HUES6 (cell line): ENCODE measurements around the gene HSPG2.

ENCODE experiments used
- H3K27ac ChIP-seq: 2 replicates; pipeline ENCODE4 v1.7.0; 2013; ENCODE audit warnings: low read depth, mild to moderate bottlenecking, low read length, inconsistent platforms
- H3K27me3 ChIP-seq: 2 replicates; pipeline ENCODE4 v1.6.1; 2013; ENCODE audit warnings: low read length; ENCODE audit not compliant: control insufficient read depth, insufficient read depth
- H3K36me3 ChIP-seq: 2 replicates; pipeline ENCODE4 v1.6.1; 2013; ENCODE audit warnings: low read length; ENCODE audit not compliant: control insufficient read depth, insufficient read depth
- H3K4me1 ChIP-seq: 2 replicates; pipeline ENCODE4 v1.6.1; 2013; ENCODE audit warnings: low read length; ENCODE audit not compliant: control insufficient read depth, insufficient read depth
- H3K4me3 ChIP-seq: 2 replicates; pipeline ENCODE4 v1.5.1; 2013; ENCODE audit warnings: low read depth, low read length
- H3K9ac ChIP-seq: one replicate; pipeline ENCODE4 v1.6.1; 2013; ENCODE audit warnings: mild to moderate bottlenecking, low read length
- H3K9me3 ChIP-seq: 2 replicates; pipeline ENCODE4 v1.6.1; 2013; ENCODE audit warnings: low read depth, low read length; ENCODE audit not compliant: control insufficient read depth, insufficient read depth

Gene HSPG2

DNA sequence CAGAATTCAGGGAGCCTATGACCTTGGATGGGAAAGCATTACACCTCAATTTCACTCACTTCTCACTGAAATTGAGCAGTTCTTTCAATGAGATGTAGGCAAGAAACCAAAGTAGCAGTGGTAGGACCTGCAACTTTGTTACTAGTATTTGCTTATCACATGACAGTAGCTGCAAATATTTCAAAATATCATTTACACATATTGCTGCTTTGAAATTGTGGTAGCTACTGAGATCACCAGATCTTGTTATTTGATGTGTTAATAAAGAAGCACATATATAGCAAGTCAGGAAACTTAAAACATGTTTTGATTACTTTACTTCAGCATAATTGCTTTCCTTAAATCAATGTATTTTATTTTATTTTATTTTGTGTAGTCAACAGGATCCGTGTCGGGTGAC, 112.2 kb downstream of the HSPG2 start:
- Histone ChIP-seq H3K9ac (no peak overlapping the region), H3K4me1 (peaks cover 2% of the 10 kb centered on the region; the same call in 1 of the 2 replicates), H3K4me3 (no peak overlapping the region), H3K36me3 (peaks cover 67% of the 10 kb centered on the region), H3K27ac (no peak overlapping the region), H3K9me3 (no peaks in the 10 kb centered on the region), H3K27me3 (no peaks in the 10 kb centered on the region)

DNA sequence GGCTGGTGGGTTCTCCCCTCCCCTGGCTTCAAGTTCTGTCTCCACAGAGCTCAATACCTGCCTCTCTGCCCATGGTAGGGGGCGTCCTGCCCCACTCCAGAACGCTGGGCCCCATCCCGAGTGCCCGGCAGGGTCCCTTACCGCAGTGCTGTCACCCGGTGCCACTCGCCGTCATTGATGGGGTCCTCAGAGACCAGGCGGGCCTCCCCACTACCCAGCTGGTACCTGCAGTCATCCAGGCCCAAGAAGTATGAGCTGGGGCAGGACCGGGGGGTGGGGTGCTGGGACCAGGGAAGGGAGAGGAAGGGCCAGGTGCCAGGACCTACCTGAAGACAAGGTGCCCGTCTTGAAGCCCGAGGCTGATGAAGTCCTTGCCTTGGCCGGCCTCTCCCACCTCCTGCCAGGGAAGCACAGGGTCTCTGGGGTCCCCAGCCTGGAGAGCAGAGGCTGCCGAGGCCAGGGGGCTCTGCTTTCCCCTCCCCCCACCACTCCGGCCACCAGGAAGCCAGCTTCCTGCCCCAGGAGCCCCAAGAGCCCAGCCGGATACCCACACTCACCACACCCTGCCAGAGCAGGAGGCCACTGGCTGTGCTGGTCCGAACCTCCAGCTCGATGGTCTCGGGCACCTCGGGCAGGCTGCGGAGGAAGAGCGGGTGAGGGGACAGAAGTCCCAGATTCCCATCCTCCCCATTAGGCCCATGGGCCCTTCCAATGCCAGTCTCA, 113.0 kb downstream of the HSPG2 start:
- no peak overlapping the region for H3K4me3 ChIP-seq
- H3K4me1 ChIP-seq = peaks cover 2% of the 10 kb centered on the region; the same call in 1 of the 2 replicates
- no peaks in the 10 kb centered on the region for H3K9me3 ChIP-seq
- no peak overlapping the region for H3K27ac ChIP-seq
- H3K27me3 ChIP-seq = no peaks in the 10 kb centered on the region
- no peak overlapping the region for H3K9ac ChIP-seq
- peaks cover 59% of the 10 kb centered on the region for H3K36me3 ChIP-seq

DNA sequence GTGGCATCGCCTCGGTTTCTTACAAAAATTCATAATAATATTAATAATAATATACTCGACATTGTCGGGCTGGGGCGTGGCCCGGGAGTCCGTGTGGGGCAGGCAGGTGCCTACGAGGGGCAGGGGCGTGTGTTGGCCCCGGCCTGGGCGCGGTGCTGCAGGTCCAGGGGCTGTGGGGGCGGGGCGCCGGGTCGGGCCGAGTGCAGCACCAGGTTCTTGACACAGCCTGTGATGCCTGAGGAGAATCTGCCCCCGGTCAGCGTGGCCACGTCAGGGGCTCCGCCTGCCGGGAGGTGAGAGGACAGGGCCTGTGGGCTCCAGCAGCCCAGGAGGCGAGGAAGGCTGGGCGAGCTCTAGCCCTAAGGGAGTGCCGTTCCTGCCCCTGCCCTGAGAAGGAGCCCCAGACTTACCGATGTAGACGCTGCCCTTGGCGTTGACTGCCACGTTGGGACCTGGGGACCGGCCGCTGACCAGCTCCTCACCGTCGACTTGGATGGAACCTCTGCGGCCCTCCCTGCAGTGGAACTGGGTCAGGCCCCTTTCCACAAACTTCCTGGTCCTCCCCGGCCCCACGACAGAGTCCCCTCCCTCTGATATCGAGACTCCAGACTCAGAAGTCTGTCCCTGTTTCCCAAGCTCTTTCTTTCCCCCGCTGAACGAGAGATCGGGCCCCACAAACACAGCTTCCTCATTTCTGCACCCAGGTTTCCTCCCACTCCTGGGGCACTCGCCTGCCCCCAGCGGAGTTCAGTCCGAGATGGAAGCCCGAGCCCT, 113.7 kb downstream of the HSPG2 start:
- Histone ChIP-seq H3K4me3 (no peak overlapping the region), H3K27ac (no peak overlapping the region), H3K9ac (no peak overlapping the region), H3K9me3 (no peaks in the 10 kb centered on the region), H3K4me1 (peaks cover 5% of the 10 kb centered on the region), H3K36me3 (peaks cover 51% of the 10 kb centered on the region), H3K27me3 (no peaks in the 10 kb centered on the region)

DNA sequence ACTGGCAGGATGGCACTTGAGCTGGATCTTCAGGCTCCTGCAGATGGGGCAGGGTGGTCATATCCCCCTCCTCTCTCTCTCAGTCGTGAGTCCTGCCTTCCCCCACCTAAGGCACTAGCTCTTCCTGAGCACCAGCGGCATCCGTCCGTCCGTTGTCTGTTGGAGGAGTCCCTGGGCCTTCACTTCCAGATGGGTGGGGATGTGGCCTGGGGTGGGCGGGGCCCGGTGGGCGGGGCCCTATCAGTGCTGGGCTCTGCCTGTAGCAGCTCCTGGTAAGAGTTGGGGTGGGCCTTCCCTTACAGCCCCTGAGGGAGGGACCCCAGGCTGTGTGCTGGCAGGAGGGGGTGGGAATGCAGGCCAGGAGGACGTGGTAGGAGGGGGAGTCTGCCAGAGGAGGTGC, 114.8 kb downstream of the HSPG2 start:
- Histone ChIP-seq H3K9ac (no peak overlapping the region), H3K27me3 (no peaks in the 10 kb centered on the region), H3K9me3 (no peaks in the 10 kb centered on the region), H3K4me1 (peaks cover 6% of the 10 kb centered on the region), H3K36me3 (peaks cover 41% of the 10 kb centered on the region), H3K4me3 (no peak overlapping the region), H3K27ac (no peak overlapping the region)

DNA sequence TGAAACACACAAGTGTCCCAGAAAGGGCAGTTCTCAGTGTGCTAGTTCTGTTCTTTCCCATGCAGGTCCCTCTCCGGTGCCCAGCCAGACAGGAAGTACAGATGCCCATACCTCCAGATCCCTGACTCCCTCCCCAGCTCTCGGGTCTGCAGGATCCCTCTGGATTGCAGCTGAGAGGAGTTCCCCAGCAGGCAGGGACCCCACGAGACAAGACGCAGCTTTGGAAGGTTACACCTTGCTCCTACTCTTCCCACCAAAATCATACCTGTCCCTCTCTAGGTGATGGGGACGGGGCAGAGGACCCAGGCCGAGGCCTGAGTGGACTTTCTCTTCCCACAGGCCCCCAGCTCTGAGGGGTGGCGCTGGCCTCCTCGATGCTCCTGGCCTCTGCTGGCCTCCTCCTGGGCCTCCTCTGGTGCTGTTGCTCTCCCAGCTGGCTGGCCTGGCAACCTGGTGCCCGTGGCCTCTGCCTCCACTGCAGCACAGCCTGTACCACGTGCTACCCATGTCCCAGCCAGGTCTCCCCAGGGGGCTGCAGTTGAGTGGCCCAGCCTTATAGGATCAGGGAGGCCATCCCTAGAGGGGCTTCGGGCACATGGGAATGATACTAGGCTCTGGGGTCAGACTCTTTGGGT, 115.6 kb downstream of the HSPG2 start:
- Histone ChIP-seq H3K27me3 (no peaks in the 10 kb centered on the region), H3K9ac (no peak overlapping the region), H3K36me3 (peaks cover 36% of the 10 kb centered on the region), H3K9me3 (no peaks in the 10 kb centered on the region), H3K4me1 (peaks cover 6% of the 10 kb centered on the region), H3K27ac (no peak overlapping the region), H3K4me3 (no peak overlapping the region)

DNA sequence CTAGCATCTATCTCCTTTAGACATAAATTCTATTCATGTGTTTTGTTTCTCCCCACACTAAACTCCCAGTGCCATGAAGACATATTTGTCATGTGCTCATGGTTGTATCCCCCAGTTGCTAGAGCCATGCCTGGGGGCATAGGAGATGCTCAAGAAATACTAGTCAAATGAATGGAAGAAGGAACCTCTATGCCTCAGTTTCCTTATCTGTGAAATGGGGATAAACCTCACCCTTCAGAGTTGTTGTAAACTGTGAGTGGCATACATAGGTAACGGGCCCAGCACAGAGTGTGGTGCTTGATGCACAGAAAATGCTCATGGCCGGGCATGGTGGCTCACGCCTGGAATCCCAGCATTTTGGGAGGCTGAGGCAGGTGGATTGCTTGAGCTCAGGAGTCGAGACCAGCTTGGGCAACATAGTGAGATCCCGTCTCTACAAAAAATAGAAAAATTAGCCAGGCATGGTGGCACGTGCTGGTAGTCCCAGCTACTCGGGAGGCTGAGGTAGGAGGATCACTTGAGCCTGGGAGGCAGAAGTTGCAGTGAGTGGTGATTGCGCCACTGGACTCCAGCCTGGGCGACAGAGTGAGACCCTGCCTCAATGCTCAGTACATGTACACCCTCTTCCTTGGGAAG, 116.4 kb downstream of the HSPG2 start:
- H3K36me3 ChIP-seq = peaks cover 30% of the 10 kb centered on the region
- peaks cover 6% of the 10 kb centered on the region for H3K4me1 ChIP-seq
- no peaks in the 10 kb centered on the region for H3K27me3 ChIP-seq

DNA sequence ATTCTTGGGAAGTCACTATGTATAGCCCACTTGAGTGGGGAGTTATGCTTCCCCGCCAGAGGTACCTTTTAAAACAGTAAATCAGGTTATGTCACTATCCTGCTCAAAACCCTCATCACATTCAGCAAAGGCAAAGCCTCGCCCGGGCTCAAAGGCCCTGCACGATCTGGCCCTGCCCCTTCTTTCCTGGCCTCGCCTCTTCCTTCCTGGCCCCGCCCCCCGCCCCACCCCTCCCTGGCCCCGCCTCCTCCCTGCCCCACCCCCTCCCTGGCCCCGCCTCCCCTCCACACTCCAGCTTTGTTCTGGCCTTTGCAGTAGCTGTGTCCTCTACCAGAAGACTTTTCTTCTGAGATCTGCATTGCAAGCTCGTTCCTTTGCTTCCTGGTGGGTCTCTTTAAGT, 118.5 kb downstream of the HSPG2 start:
- Histone ChIP-seq H3K27me3 (peaks cover under 1% of the 10 kb centered on the region; the same call in 1 of the 2 replicates), H3K4me3 (no peak overlapping the region), H3K27ac (no peak overlapping the region), H3K9me3 (no peaks in the 10 kb centered on the region), H3K9ac (no peak overlapping the region), H3K4me1 (peaks cover 12% of the 10 kb centered on the region), H3K36me3 (peaks cover 15% of the 10 kb centered on the region; the same call in 1 of the 2 replicates)

More for the DNA sequence above, 116.4 kb downstream of the HSPG2 start:
- Histone ChIP-seq H3K27ac (no peak overlapping the region), H3K9me3 (no peaks in the 10 kb centered on the region), H3K9ac (no peak overlapping the region), H3K4me3 (no peak overlapping the region)

DNA sequence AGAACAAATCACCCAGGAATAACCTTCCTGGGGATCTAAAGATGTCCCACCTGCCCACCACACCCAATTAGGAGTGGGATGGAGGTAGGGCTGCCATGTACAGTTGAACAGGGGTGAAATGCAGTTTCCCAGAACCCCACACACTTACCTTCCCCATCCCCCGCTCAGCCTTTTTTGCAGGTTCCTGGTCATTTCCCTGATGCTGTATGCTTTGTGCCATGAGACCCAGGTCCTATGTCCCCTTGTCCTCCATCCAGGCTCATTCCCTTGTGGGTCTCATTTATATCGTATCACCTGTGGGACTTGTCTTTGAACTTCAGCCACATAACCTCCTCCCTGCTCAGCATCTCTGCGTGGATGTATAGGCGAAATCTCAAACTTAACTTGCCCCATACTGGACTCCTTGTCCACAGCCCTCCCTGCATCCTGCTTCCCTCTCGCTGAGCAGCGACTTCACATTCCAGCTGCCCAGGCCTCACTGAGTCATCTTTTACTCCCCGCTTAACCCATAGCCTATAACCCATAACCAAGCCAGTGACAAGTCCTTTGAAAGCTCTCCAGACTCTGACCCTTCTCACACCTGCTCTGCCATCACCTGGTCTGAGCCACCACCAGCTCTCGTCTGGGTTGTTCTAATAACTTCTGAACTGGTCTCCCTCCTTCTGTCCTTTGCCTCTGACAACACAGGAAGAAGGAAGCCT, 120.4 kb downstream of the HSPG2 start:
- Histone ChIP-seq H3K36me3 (0 out of 2 replicates have a peak, but pooled peaks cover 1% of the 10 kb centered on the region), H3K9ac (no peak overlapping the region), H3K9me3 (no peaks in the 10 kb centered on the region), H3K27me3 (peaks cover 5% of the 10 kb centered on the region; the same call in 1 of the 2 replicates), H3K4me3 (no peak overlapping the region), H3K27ac (no peak overlapping the region), H3K4me1 (peaks cover 9% of the 10 kb centered on the region; the same call in 1 of the 2 replicates)

DNA sequence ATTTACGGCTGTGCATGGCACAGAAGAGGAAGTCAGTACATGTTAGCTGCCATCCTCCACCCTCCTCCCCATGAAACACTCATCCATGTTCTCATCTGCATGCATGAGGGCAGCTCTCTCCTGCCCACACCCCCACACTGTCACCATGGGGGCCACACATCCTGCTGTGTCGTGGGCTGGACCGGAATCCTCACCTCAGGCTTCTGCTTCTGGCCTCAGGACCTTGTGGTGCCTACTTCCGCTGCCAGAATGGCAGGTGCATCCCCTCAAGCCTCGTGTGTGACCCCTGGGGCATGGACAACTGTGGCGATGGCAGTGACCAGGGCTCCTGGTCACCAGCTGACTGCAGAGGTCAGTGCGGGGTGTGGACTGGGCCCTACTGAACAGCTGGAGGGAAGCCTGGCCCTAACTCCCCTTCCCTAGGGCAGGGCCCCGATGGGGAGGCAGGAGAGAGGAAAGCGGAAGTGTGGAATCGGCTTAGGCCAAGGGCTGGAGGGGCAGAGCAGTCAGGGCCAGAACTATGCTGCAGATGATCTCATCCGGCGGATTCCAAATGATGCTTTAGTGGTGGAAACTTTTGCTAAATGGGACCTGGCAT, 121.3 kb downstream of the HSPG2 start:
- no peaks in the 10 kb centered on the region for H3K9me3 ChIP-seq
- H3K36me3 ChIP-seq = no peaks in the 10 kb centered on the region
- no peak overlapping the region for H3K27ac ChIP-seq
- H3K4me3 ChIP-seq = no peak overlapping the region
- H3K27me3 ChIP-seq = peaks cover 5% of the 10 kb centered on the region; the same call in 1 of the 2 replicates
- no peak overlapping the region for H3K9ac ChIP-seq
- peaks cover 9% of the 10 kb centered on the region; the same call in 1 of the 2 replicates for H3K4me1 ChIP-seq
